Activated CD4-positive, alpha-beta T cell treated with anti-CD3 and anti-CD28 coated beads, Interleukin-2, amount 10 ng/mL, durations not matched to agents 24 days and 14 days (primary cell): ENCODE measurements around the gene MLLT10. TPM values are rescaled to one million over a fixed set of nuclear protein-coding genes. Genes with fewer than 3 reads are reported as not detected.
A peak's percentile ranks its signal among the peaks of the same experiment; 100 is the strongest.

Experiments used
- DNase-seq: peaks from one replicate; pipeline ENCODE4 v3.0.0; 2022
- H3K27ac Mint-ChIP-seq: one replicate; pipeline ENCODE4 v1.8.0; 2022; ENCODE audit warnings: mild to moderate bottlenecking, mixed read lengths
- H3K27me3 Mint-ChIP-seq: one replicate; pipeline ENCODE4 v1.8.0; 2022; ENCODE audit warnings: mixed read lengths
- H3K36me3 Mint-ChIP-seq: one replicate; pipeline ENCODE4 v1.8.0; 2022; ENCODE audit warnings: low read depth, mild to moderate bottlenecking, mixed read lengths
- H3K4me1 Mint-ChIP-seq: one replicate; pipeline ENCODE4 v1.8.0; 2021; ENCODE audit warnings: mixed read lengths
- H3K4me3 Mint-ChIP-seq: one replicate; pipeline ENCODE4 v1.8.0; 2022; ENCODE audit warnings: mild to moderate bottlenecking, moderate library complexity, mixed read lengths
- H3K9me3 Mint-ChIP-seq: one replicate; pipeline ENCODE4 v1.8.0; 2021; ENCODE audit warnings: mixed read lengths
- intact Hi-C: fragments of 100-400 bp; cut with micrococcal nuclease; formaldehyde crosslinking; loops from one replicate; pipeline ENCODE4 v1.15.1; 2023
- total RNA-seq: library from RNA; stranded (reverse); gene quantifications from 2 replicates; pipeline ENCODE4 v1.2.3, GENCODE V29; 2022

The MLLT10 gene
- total RNA-seq, 1 donor from 2014 or later, result 42.0 TPM

GRCh38 chr10:21496343-21497176 lies 37.5 kb upstream of the MLLT10 start:
- H3K27ac Mint-ChIP-seq, result peak overlapping the region; percentile 53
- intact Hi-C loops, result loop anchor here (1.0 to 10.0 kb wide), 9 partner anchors 20 to 1601 kb away; partner anchors contain the start of genes DNAJC1, MLLT10 and MSRB2
- H3K4me3 Mint-ChIP-seq, result peak overlapping the region; percentile 89
- DNase-seq, result peak; percentile 85
- H3K4me1 Mint-ChIP-seq, result peaks cover 17% of the 10 kb centered on the region
- peaks cover 76% of the 10 kb centered on the region for H3K27me3 Mint-ChIP-seq
- peaks cover 3% of the 10 kb centered on the region for H3K9me3 Mint-ChIP-seq
- peaks cover 3% of the 10 kb centered on the region for H3K36me3 Mint-ChIP-seq

GRCh38 chr10:21497177-21497807 lies 36.7 kb upstream of the MLLT10 start:
- Mint-ChIP-seq H3K27ac (no peak overlapping the region), H3K9me3 (peaks cover 3% of the 10 kb centered on the region), H3K4me3 (peak overlapping the region; percentile 89), H3K36me3 (peaks cover 3% of the 10 kb centered on the region), H3K27me3 (peaks cover 79% of the 10 kb centered on the region), H3K4me1 (peaks cover 17% of the 10 kb centered on the region)
- peak; percentile 73 for DNase-seq
- intact Hi-C loops, result loop anchor here (1.0 to 10.0 kb wide), 8 partner anchors 19 to 1600 kb away; partner anchors contain the start of genes DNAJC1, MLLT10 and MSRB2

DNA sequence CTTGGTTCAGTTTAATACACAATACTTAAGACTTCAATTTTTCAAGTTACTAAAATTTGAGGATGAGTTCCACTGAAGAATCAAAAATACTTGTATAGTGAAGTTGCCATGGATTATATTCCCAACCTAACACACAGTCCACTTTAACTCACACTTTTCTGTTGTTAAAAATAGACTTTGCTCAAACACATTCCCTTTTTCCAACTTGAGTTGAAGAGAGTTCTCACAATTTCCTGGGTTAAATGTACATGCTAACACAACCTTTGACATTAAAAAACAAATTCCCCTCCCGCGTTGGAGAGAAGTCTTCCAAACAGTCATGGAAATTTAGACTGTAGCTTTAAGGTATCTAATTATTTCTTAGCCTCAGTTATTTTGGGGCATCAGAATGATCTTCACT lies 35.7 kb upstream of the MLLT10 start:
- peaks cover 17% of the 10 kb centered on the region for H3K4me1 Mint-ChIP-seq
- H3K4me3 Mint-ChIP-seq, result peak overlapping the region; percentile 7
- H3K27ac Mint-ChIP-seq, result no peak overlapping the region
- H3K27me3 Mint-ChIP-seq, result peaks cover 77% of the 10 kb centered on the region
- DNase-seq, result no peak
- H3K36me3 Mint-ChIP-seq, result peaks cover 3% of the 10 kb centered on the region
- H3K9me3 Mint-ChIP-seq, result peaks cover 3% of the 10 kb centered on the region
- intact Hi-C loops, result loop anchor here (5.0 to 10.0 kb wide), 6 partner anchors 324 to 1599 kb away; partner anchors contain the start of genes DNAJC1 and MSRB2

DNA sequence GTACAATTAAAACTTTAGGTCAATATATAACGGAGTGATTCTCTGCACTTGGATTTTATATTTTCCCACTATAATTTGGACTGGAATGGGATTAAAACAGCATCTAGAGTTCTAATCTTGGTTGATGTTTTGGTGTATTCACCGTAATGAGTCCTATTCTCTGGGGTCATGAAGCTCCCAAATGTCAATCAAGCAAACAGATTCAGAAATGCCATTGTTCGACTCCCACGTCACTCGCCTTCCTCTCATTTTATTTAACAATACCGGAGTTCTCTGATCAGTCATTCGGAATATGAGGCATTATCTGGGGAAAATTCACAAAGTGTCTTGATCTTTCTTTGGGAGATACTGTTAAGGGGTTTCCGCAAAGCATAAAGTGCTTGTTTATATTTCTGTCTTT lies 35.0 kb upstream of the MLLT10 start:
- DNase-seq, result no peak
- Mint-ChIP-seq H3K36me3 (peaks cover 3% of the 10 kb centered on the region), H3K4me1 (peaks cover 17% of the 10 kb centered on the region), H3K9me3 (no peaks in the 10 kb centered on the region), H3K27ac (no peak overlapping the region), H3K4me3 (no peak overlapping the region), H3K27me3 (peaks cover 78% of the 10 kb centered on the region)
- intact Hi-C loops, result loop anchor here (5.0 to 10.0 kb wide), 6 partner anchors 324 to 1598 kb away; partner anchors contain the start of genes DNAJC1 and MSRB2

- DNase-seq, result peak; percentile 70
- no peak overlapping the region for H3K27ac Mint-ChIP-seq
- peaks cover 13% of the 10 kb centered on the region for H3K4me1 Mint-ChIP-seq
- intact Hi-C loops, result loop anchor here (5.0 to 10.0 kb wide), 6 partner anchors 325 to 1597 kb away; partner anchors contain the start of genes DNAJC1 and MSRB2
- peaks cover 3% of the 10 kb centered on the region for H3K36me3 Mint-ChIP-seq
- H3K9me3 Mint-ChIP-seq, result no peaks in the 10 kb centered on the region
- peaks cover 79% of the 10 kb centered on the region for H3K27me3 Mint-ChIP-seq
- H3K4me3 Mint-ChIP-seq, result peak overlapping the region; percentile 23
These were observed 34.1 kb upstream of the MLLT10 start for GRCh38 chr10:21499701-21500577.

DNA sequence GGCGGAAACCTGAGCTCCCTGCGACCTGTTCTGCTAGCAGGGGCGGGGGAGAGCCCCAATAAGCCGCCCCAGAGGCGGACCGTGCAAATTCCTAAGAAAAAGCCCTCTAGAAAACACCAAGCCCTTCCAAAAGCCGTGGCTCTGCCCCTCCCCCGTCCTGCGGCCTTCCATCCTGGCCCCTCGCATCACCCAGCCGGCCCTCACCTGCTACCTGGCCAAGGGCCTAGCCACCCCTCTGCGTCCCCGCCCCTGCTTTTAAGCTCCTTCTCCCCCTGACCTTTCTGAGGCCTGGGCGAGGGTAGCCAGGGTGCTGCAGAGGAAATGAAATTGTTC lies 33.5 kb upstream of the MLLT10 start:
- no peak overlapping the region for H3K27ac Mint-ChIP-seq
- DNase-seq, result no peak
- peaks cover under 1% of the 10 kb centered on the region for H3K36me3 Mint-ChIP-seq
- H3K27me3 Mint-ChIP-seq, result peaks cover 76% of the 10 kb centered on the region
- no peak overlapping the region for H3K4me3 Mint-ChIP-seq
- no peaks in the 10 kb centered on the region for H3K9me3 Mint-ChIP-seq
- intact Hi-C loops, result no loop called here
- peaks cover 8% of the 10 kb centered on the region for H3K4me1 Mint-ChIP-seq

DNA sequence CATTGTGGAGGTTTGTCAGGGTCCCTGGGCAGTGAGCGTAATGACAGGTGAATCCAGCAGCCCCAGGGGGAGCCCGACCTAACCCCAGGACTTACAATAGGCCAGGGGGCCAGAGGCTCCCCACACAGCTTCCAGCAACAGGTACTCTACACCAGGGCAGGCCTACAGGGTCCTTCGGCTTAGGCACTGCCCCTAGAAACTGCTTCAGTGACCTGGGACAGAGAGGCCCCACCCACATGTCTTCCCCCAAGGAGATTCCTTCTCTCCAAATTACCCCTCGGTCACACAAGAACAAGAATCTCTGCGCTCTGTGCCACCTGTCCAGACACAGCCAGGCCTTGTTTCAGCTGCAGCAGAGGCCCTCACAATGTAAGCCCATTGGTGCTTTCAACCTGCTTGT lies 32.9 kb upstream of the MLLT10 start:
- H3K36me3 Mint-ChIP-seq, result no peaks in the 10 kb centered on the region
- H3K4me1 Mint-ChIP-seq, result peaks cover 7% of the 10 kb centered on the region
- peaks cover 81% of the 10 kb centered on the region for H3K27me3 Mint-ChIP-seq
- DNase-seq, result no peak
- H3K4me3 Mint-ChIP-seq, result no peak overlapping the region
- intact Hi-C loops, result no loop called here
- H3K9me3 Mint-ChIP-seq, result no peaks in the 10 kb centered on the region
- no peak overlapping the region for H3K27ac Mint-ChIP-seq

DNA sequence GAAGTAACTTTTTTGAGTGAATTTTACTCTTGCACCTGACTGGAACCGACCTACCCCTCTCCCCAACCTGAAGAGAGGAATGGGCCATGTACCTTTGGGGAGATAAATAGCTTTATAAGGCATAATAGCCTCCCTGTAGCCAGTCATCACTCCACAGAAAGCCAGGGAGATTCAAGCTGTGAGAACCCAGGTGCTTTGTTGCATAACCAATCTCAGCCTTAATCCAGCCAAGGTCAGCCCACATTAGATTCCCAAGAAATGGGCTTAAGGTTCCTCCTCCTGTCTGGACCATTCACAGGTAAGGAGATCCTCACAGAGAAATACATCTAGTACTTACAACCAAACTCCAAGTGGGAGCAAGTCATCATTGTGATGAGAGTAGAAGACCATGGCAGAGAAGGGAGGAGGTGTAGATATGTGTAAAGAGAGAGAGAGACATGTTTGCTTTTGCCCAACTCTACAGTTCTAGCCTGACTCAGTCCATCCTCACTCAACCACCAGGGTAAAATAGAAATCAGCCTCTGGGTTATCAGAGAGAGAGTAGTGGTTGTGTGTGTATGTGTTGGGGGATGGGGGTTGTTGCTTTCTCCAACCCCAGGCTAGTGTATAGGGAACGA lies 32.2 kb upstream of the MLLT10 start:
- H3K4me1 Mint-ChIP-seq, result peaks cover 7% of the 10 kb centered on the region
- no peak overlapping the region for H3K27ac Mint-ChIP-seq
- no peak overlapping the region for H3K4me3 Mint-ChIP-seq
- intact Hi-C loops, result no loop called here
- H3K36me3 Mint-ChIP-seq, result no peaks in the 10 kb centered on the region
- H3K9me3 Mint-ChIP-seq, result no peaks in the 10 kb centered on the region
- peaks cover 87% of the 10 kb centered on the region for H3K27me3 Mint-ChIP-seq
- DNase-seq, result no peak

- intact Hi-C loops, result no loop called here
- Mint-ChIP-seq H3K36me3 (no peaks in the 10 kb centered on the region), H3K27ac (no peak overlapping the region), H3K4me1 (peaks cover 6% of the 10 kb centered on the region), H3K9me3 (no peaks in the 10 kb centered on the region), H3K4me3 (no peak overlapping the region), H3K27me3 (peaks cover 88% of the 10 kb centered on the region)
- no peak for DNase-seq
These were observed 31.7 kb upstream of the MLLT10 start for GRCh38 chr10:21502348-21502740.

DNA sequence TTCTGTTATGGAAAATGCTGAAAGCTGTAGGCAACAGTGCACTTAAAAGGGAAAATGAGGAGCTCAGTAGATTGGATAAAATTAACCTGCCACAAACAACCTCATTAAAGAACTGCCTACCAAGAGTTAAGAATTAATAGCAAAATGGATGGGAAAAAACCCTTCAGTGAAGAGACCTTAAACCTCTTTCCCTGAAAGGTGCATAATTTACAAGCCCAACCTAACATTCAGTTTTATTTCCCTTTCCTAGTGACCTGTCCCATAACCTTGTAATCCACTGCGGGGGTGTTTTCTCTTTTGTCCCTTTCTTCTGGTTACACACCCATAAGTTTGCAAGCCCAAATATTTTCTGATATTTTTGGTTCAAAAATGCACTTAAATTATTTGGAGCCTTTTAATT lies 30.5 kb upstream of the MLLT10 start:
- intact Hi-C loops, result no loop called here
- no peaks in the 10 kb centered on the region for H3K36me3 Mint-ChIP-seq
- peaks cover 3% of the 10 kb centered on the region for H3K4me1 Mint-ChIP-seq
- no peak for DNase-seq
- H3K9me3 Mint-ChIP-seq, result no peaks in the 10 kb centered on the region
- H3K27me3 Mint-ChIP-seq, result peaks cover 84% of the 10 kb centered on the region
- no peak overlapping the region for H3K27ac Mint-ChIP-seq
- no peak overlapping the region for H3K4me3 Mint-ChIP-seq

- peaks cover 66% of the 10 kb centered on the region for H3K27me3 Mint-ChIP-seq
- intact Hi-C loops, result no loop called here
These were observed 28.2 kb upstream of the MLLT10 start for GRCh38 chr10:21505711-21506278.

DNA sequence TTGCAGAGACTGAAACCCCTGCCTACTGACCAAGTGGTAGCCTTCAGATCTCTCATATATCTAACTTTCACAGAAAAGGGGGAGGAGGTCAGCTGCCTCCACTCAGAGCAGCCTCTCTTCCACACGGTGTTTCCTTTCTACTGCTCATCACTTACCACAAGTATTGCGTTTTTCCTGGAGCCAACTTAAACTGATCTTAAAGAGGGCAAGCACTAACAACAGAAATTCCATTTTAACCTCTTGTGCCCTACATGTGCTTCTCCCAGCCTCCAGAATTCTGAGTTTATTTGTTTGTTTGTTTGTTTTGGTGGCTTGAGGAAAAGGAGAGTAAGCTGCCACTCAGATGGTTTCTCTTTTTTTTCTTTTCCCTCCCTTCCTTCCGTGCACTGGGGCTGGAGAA lies 27.7 kb upstream of the MLLT10 start:
- Mint-ChIP-seq H3K27me3 (peaks cover 64% of the 10 kb centered on the region), H3K4me3 (no peak overlapping the region), H3K4me1 (no peaks in the 10 kb centered on the region), H3K27ac (no peak overlapping the region), H3K9me3 (no peaks in the 10 kb centered on the region), H3K36me3 (no peaks in the 10 kb centered on the region)
- DNase-seq, result no peak
- intact Hi-C loops, result no loop called here

More at GRCh38 chr10:21505711-21506278, 28.2 kb upstream of the MLLT10 start:
- no peak for DNase-seq
- Mint-ChIP-seq H3K27ac (no peak overlapping the region), H3K4me1 (no peaks in the 10 kb centered on the region), H3K9me3 (no peaks in the 10 kb centered on the region), H3K36me3 (no peaks in the 10 kb centered on the region), H3K4me3 (no peak overlapping the region)

GRCh38 chr10:21507150-21507549 lies 26.9 kb upstream of the MLLT10 start:
- Mint-ChIP-seq H3K4me1 (no peaks in the 10 kb centered on the region), H3K36me3 (no peaks in the 10 kb centered on the region), H3K4me3 (no peak overlapping the region), H3K27me3 (peaks cover 63% of the 10 kb centered on the region), H3K9me3 (no peaks in the 10 kb centered on the region), H3K27ac (no peak overlapping the region)
- DNase-seq, result no peak
- intact Hi-C loops, result no loop called here
